ENCODE measurements around the gene GIPC1.
"Not testable (repeated sequence)": the region's sequence is repeated elsewhere in the genome, so short reads cannot be mapped to it uniquely, and the experiment has no call there.

The GIPC1 gene

DNA sequence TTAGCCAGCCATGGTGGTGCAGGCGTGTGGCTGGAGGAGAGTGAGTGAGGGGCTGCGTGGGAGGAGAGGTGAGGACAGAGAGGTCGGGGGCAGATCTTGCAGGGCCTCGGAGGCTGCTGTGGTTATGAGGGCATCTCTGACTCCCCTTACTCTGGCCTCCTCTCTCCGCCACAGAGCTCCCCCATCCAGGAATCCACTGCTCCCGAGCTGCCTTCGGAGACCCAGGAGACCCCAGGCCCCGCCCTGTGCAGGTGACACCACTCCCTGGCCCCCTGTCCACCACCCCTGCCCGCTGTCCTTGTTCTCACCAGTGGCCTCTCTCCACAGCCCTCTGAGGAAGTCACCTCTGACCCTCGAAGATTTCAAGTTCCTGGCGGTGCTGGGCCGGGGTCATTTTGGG lies 28.5 kb downstream of the GIPC1 start:
- DNase-seq: no peak

GRCh38 chr19:14463747-14464146 lies 32.2 kb downstream of the GIPC1 start:
- DNase-seq: no peak

GRCh38 chr19:14462401-14462800 lies 33.5 kb downstream of the GIPC1 start:
- not testable (repeated sequence) for DNase-seq

- DNase-seq: no peak
Observed at GRCh38 chr19:14460935-14461334, 35.0 kb downstream of the GIPC1 start.

DNA sequence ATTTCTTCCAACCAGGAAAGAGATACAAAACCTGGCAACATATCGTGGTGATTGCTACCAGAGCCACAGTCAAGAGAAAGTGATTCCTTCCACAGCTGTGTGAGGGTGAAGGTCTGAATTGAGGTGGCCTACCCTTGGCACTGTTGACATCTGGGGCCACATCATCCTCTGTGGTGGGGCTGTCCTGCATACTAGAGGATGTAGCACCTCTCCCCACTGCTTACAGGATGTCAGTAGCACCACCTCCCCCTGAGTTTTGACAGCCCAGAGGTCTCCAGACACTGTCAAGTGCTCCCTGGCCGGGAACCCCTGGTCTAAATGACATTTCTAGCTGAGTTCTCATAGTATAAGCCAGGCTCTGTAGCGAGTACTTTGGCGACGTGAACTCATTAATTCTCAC lies 36.2 kb downstream of the GIPC1 start:
- no peak for DNase-seq

DNA sequence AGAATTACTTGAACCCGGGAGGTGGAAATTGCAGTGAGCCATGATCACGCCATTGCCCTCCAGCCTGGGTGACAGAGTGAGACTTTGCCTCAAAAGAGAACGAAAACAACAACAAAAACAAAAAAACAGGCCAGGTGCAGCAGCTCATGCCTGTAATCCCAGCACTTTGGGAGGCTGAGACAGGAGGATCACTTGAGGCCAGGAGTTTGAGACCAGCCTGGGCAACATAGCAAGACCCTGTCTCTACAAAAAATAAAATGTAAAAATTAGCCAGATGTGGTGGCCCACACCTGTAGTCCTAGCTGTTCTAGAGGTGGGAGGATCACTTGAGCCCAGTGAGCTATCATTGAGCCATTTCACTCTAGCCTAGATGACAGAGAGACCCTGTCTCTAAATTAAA lies 43.6 kb downstream of the GIPC1 start:
- DNase-seq: not testable (repeated sequence)

DNA sequence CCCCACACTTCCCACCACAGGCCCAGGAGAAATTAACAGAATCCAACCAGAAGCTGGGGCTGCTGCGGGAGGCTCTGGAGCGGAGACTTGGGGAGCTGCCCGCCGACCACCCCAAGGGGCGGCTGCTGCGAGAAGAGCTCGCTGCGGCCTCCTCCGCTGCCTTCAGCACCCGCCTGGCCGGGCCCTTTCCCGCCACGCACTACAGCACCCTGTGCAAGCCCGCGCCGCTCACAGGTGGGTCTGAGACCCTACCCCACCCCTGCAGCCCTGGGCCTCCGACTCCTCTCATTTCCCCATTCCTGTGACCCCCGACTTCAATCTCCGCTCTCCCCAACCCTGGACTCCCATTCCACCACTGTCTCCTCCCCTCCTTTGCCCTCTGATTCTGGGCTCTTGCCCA lies 45.1 kb downstream of the GIPC1 start:
- no peak for DNase-seq

DNA sequence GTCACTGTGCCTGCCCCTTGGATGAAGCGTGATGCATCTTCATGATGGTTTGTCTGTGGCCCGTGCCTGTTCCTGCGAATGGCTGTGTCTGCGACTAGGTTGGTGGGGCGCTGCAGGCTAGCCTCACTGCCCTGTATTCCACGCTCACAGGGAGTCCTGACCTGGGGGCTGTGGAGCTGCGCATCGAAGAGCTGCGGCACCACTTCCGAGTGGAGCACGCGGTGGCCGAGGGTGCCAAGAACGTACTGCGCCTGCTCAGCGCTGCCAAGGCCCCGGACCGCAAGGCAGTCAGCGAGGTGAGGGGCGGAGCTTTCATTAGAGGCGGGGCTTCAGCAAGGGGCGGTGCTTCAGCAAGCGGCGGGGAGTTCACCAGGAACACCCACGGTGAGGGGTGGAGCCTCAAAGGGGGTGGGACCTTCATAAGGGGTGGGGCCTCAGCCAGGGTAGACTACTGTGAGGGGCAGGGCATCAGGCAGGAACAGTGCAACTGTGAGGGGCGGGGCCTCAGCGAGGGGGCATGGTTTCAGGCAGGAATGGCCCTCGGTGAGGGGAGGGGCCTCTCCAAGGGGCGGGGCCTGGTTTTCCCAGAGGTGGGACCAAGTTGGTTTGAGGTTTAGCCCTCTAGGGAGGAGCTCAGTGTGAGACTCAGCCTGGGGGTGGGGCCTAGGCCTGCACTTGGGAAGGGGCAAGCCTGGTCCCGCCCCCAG lies 45.6 kb downstream of the GIPC1 start:
- peak in 1 of 2 experiments; percentile 64 for DNase-seq

- no peak for DNase-seq
Observed at GRCh38 chr19:14449321-14449720, 46.6 kb downstream of the GIPC1 start.

- DNase-seq: no peak
Observed at GRCh38 chr19:14446336-14447036, 49.4 kb downstream of the GIPC1 start.

- DNase-seq: no peak
Observed at GRCh38 chr19:14443632-14444216, 52.2 kb downstream of the GIPC1 start.

GRCh38 chr19:14442891-14443631 lies 52.9 kb downstream of the GIPC1 start:
- DNase-seq: no peak

GRCh38 chr19:14441041-14441938 lies 54.6 kb downstream of the GIPC1 start:
- DNase-seq: no peak

GRCh38 chr19:14440049-14440448 lies 55.9 kb downstream of the GIPC1 start:
- no peak for DNase-seq

- no peak for DNase-seq
Observed at GRCh38 chr19:14439014-14439413, 56.9 kb downstream of the GIPC1 start.

DNA sequence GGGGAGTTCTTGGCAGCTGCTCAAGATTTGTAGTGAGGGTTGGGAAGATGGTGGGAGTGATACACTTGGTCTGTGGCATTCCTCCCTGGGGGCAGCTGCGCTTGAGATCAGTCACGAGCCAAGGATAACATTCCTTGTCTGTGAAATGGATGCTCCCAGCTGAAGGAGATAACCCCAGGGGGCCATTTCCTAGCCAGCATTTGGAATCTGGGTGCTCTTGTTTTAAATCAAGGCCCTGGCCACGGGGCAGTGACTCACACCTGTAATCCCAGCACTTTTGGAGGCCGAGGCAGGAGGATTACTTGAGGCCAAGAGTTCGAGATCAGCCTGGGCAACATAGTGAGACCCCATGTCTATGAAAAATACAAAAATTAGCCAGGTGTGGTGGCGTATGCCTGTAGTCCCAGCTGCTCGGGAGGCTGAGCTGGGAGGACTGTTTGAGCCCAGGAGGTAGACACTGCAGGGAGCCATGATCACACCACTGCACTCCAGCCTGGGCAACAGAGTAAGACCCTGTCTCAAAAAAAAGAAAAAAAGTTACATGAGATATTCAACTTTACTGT lies 58.3 kb downstream of the GIPC1 start:
- no peak for DNase-seq

DNA sequence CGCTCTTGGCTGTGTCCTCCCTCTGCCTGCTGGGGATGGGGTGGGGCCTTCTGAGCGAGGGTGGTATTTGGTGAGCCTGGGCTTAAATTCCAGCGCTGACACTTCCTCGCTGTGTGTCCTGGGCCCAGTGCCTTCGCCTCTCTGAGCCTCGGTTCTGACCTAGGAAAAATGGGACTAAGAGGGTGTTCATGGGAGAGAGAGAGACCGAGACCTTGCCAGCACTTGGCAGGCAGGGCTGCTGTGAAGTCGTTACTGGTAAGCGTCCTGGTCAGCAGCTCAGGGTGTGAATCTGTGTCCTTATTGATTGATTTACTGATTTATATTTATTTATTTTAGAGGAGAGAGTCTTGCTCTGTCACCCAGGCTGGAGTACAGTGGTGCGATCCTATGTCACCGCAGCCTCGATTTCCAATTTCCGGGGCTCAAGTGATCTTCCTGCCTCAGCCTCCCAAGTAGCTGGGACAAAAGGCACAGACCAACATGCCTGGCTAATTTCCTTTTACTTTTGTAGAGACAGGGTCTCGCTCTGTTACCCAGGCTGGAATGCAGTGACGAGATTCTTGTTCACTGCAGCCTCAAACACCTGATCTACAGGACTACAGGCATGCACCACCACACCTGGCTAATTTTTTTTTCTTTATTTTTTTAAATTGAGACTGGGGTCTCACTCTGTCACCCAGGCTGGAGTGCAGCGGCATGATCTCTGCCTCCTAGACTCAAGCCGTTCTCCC lies 60.4 kb downstream of the GIPC1 start:
- DNase-seq: no peak

- peak in 1 of 2 experiments; percentile 23 for DNase-seq
Observed at GRCh38 chr19:14434543-14435319, 61.2 kb downstream of the GIPC1 start.

DNA sequence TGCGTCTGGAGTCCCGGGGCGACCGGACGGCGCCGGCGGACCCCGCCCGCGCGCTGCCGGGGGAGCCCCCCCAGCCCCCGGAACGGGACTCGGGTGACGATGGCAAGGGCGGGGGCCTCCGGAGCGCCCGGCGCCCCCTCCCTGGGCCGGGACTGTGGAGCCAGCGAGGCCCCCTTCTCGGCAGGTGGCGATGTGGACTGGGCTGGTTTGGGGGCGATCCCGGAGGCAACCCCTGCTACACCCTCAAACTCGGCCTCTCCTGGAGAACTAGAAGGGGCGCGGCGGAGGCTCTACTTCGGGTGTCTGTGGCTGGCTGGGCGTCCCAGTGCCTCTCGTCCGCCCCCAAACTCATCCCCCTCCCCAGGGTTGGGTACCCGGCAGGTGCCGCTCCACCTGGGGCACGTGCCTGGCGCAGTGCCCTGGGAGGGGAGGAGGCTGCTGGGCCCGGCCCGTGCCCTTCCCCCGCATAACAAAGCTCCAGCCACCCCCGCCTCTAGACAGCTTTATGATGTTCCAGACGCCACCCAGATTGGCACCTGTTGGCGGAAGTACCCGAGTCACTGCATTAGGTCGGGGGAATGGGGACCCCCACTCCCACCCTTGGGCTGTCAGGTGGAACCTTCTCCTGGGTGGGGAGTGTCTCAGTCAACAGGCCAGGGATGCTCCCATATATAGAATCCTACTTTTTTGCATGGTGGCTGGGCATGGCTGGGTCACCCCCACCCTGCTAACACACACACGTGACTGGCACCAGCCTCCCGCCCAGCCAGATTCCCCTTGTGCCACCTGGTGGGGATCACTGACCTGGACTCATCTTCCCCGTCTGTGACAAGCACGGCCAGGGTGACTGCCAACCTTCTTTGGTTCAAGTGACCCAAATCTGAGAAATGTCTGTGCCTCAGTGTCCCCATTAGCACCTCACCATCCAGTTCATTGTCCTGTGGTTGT lies 62.1 kb downstream of the GIPC1 start:
- DNase-seq: peak in 1 of 2 experiments; percentile 69
